HG03439 (cell line): ENCODE data around the gene BTBD9.

ENCODE experiments used
- ATAC-seq: cut with Tn5 transposase; IDR thresholded peaks from one replicate; pipeline ENCODE4 v1.9.1; 2021; ENCODE audit warnings: mild to moderate bottlenecking, moderate library complexity; ENCODE audit not compliant: unreplicated experiment

Gene BTBD9

GRCh38 chr6:38169221-38169976 lies 470.3 kb downstream of the BTBD9 start:
- ATAC-seq, result no peak

- no peak for ATAC-seq
Measured at GRCh38 chr6:38168699-38169098, 471.0 kb downstream of the BTBD9 start.

- ATAC-seq, result no peak
Measured at GRCh38 chr6:38168126-38168525, 471.6 kb downstream of the BTBD9 start.

- ATAC-seq, result no peak
Measured at GRCh38 chr6:38167598-38167997, 472.1 kb downstream of the BTBD9 start.

- no peak for ATAC-seq
Measured at GRCh38 chr6:38166411-38167240, 473.1 kb downstream of the BTBD9 start.

GRCh38 chr6:38164671-38165108 lies 475.0 kb downstream of the BTBD9 start:
- ATAC-seq, result no peak

- no peak for ATAC-seq
Measured at GRCh38 chr6:38164131-38164481, 475.6 kb downstream of the BTBD9 start.

- ATAC-seq, result no peak
Measured at GRCh38 chr6:38163186-38164130, 476.3 kb downstream of the BTBD9 start.

GRCh38 chr6:38162493-38163185 lies 477.1 kb downstream of the BTBD9 start:
- no peak for ATAC-seq

- no peak for ATAC-seq
Measured at GRCh38 chr6:38161754-38162492, 477.8 kb downstream of the BTBD9 start.

- ATAC-seq, result no peak
Measured at GRCh38 chr6:38161331-38161730, 478.4 kb downstream of the BTBD9 start.

GRCh38 chr6:38160831-38161230 lies 478.9 kb downstream of the BTBD9 start:
- no peak for ATAC-seq

- no peak for ATAC-seq
Measured at GRCh38 chr6:38159596-38159995, 480.1 kb downstream of the BTBD9 start.

- no peak for ATAC-seq
Measured at GRCh38 chr6:38158762-38159350, 480.9 kb downstream of the BTBD9 start.

- ATAC-seq, result no peak
Measured at GRCh38 chr6:38157905-38158304, 481.8 kb downstream of the BTBD9 start.

- ATAC-seq, result no peak
Measured at GRCh38 chr6:38156818-38157565, 482.7 kb downstream of the BTBD9 start.

- ATAC-seq, result no peak
Measured at GRCh38 chr6:38155621-38156204, 484.0 kb downstream of the BTBD9 start.

GRCh38 chr6:38155144-38155543 lies 484.6 kb downstream of the BTBD9 start:
- no peak for ATAC-seq
